ENCODE measurements around the gene CXXC1. TPM values are rescaled to one million over a fixed set of nuclear protein-coding genes. Genes with fewer than 3 reads are reported as not detected.

The CXXC1 gene
- total RNA-seq, 2 experiments from 2014 or later: 54.4 to 97.4 TPM

- DNase-seq (ENCODE audit: low spot score): no peak
- no peak overlapping the region for H3K27ac ChIP-seq (ENCODE audit: low read depth, low read length, poor library complexity, severe bottlenecking)
- no peaks in the 10 kb centered on the region for H3K9me2 ChIP-seq (ENCODE audit: insufficient read depth, low read length)
- no peak overlapping the region for H3K4me2 ChIP-seq (ENCODE audit: low read length)
- no peaks in the 10 kb centered on the region for H3K9me3 ChIP-seq (ENCODE audit: low read length)
- no peaks in the 10 kb centered on the region; the same call in 1 of the 2 replicates for H3K36me3 ChIP-seq (ENCODE audit: insufficient read depth, low read length)
- H2AFZ ChIP-seq (ENCODE audit: low read length): no peak overlapping the region
- intact Hi-C loops (cut with micrococcal nuclease; ENCODE audit: unreplicated experiment): no loop called here
- H3K79me2 ChIP-seq (ENCODE audit: insufficient read depth, low read depth, low read length): no peaks in the 10 kb centered on the region
- TF ChIP-seq EZH2phosphoT487 (IDR thresholded peaks at IDR 0.05; ENCODE audit: borderline replicate concordance, low read depth, low read length) (no peak), CTCF (conservative IDR thresholded peaks at IDR 0.05; ENCODE audit: low read length) (no peak)
- peaks cover 23% of the 10 kb centered on the region for H3K4me1 ChIP-seq (ENCODE audit: insufficient read depth, low read length, poor library complexity, severe bottlenecking)
- no TSS peak for BruUV-seq (replicated peaks)
- H4K20me1 ChIP-seq (ENCODE audit: insufficient read depth, low read length): no peaks in the 10 kb centered on the region
- ChIA-PET CTCF (ENCODE audit: unreplicated experiment) (no interaction called here), POLR2A (interaction anchor here (0.5 kb wide), 1 partner anchor 524 kb away, joined by 3 read pairs; no protein-coding TSS in a partner anchor)
- H3K4me3 ChIP-seq (ENCODE audit: low read depth, low read length, poor library complexity, severe bottlenecking): no peak overlapping the region
These were observed 44.2 kb upstream of the CXXC1 start for GRCh38 chr18:50331691-50332090.

GRCh38 chr18:50330176-50330575 is 42.7 kb upstream of the CXXC1 start:
- POLR2A ChIA-PET: no interaction called here
- Histone ChIP-seq H3K27ac (ENCODE audit: low read depth, low read length, poor library complexity, severe bottlenecking) (no peak overlapping the region), H3K9me2 (ENCODE audit: insufficient read depth, low read length) (no peaks in the 10 kb centered on the region), H3K36me3 (ENCODE audit: insufficient read depth, low read length) (no peaks in the 10 kb centered on the region; the same call in 1 of the 2 replicates), H3K79me2 (ENCODE audit: insufficient read depth, low read depth, low read length) (no peaks in the 10 kb centered on the region), H3K4me3 (ENCODE audit: low read depth, low read length, poor library complexity, severe bottlenecking) (no peak overlapping the region), H3K4me1 (ENCODE audit: insufficient read depth, low read length, poor library complexity, severe bottlenecking) (peaks cover 23% of the 10 kb centered on the region), H3K9me3 (ENCODE audit: low read length) (no peaks in the 10 kb centered on the region), H2AFZ (ENCODE audit: low read length) (no peak overlapping the region), H4K20me1 (ENCODE audit: insufficient read depth, low read length) (no peaks in the 10 kb centered on the region), H3K4me2 (ENCODE audit: low read length) (no peak overlapping the region)
- intact Hi-C loops (cut with micrococcal nuclease; ENCODE audit: unreplicated experiment): no loop called here
- CTCF ChIA-PET (ENCODE audit: unreplicated experiment): no interaction called here
- TF ChIP-seq EZH2phosphoT487 (IDR thresholded peaks at IDR 0.05; ENCODE audit: borderline replicate concordance, low read depth, low read length) (no peak), CTCF (conservative IDR thresholded peaks at IDR 0.05; ENCODE audit: low read length) (no peak)
- DNase-seq (ENCODE audit: low spot score): no peak
- BruUV-seq (replicated peaks): no TSS peak

- CTCF ChIA-PET (ENCODE audit: unreplicated experiment): no interaction called here
These were observed 40.5 kb upstream of the CXXC1 start for GRCh38 chr18:50327983-50328382.

More at GRCh38 chr18:50327983-50328382, 40.5 kb upstream of the CXXC1 start:
- H3K4me1 ChIP-seq (ENCODE audit: insufficient read depth, low read length, poor library complexity, severe bottlenecking): peaks cover 4% of the 10 kb centered on the region
- H3K79me2 ChIP-seq (ENCODE audit: insufficient read depth, low read depth, low read length): no peaks in the 10 kb centered on the region
- H3K27ac ChIP-seq (ENCODE audit: low read depth, low read length, poor library complexity, severe bottlenecking): no peak overlapping the region
- no peaks in the 10 kb centered on the region for H3K9me2 ChIP-seq (ENCODE audit: insufficient read depth, low read length)
- H3K4me3 ChIP-seq (ENCODE audit: low read depth, low read length, poor library complexity, severe bottlenecking): no peak overlapping the region
- DNase-seq (ENCODE audit: low spot score): no peak
- TF ChIP-seq CTCF (conservative IDR thresholded peaks at IDR 0.05; ENCODE audit: low read length): no peak
- TF ChIP-seq EZH2phosphoT487 (IDR thresholded peaks at IDR 0.05; ENCODE audit: borderline replicate concordance, low read depth, low read length): no peak
- BruUV-seq (replicated peaks): no TSS peak
- H3K9me3 ChIP-seq (ENCODE audit: low read length): no peaks in the 10 kb centered on the region
- no peak overlapping the region for H3K4me2 ChIP-seq (ENCODE audit: low read length)
- no peaks in the 10 kb centered on the region for H4K20me1 ChIP-seq (ENCODE audit: insufficient read depth, low read length)
- POLR2A ChIA-PET: interaction anchor here (0.7 kb wide), 1 partner anchor 11 kb away, joined by 4 read pairs; no protein-coding TSS in a partner anchor
- no peaks in the 10 kb centered on the region; the same call in 1 of the 2 replicates for H3K36me3 ChIP-seq (ENCODE audit: insufficient read depth, low read length)
- intact Hi-C loops (cut with micrococcal nuclease; ENCODE audit: unreplicated experiment): no loop called here
- no peak overlapping the region for H2AFZ ChIP-seq (ENCODE audit: low read length)

Data from OCI-LY7 (cell line).